Activated CD8-positive, alpha-beta memory T cell treated with anti-CD3 and anti-CD28 coated beads, Interleukin-2, amount 50 U/mL, for 24 hours (primary cell): ENCODE measurements around the gene GTF3A.

Experiments used
- DNase-seq: peaks from one replicate; pipeline ENCODE4 v3.0.0-alpha.2; 2020; ENCODE audit errors: extremely low read depth

GTF3A gene

DNA sequence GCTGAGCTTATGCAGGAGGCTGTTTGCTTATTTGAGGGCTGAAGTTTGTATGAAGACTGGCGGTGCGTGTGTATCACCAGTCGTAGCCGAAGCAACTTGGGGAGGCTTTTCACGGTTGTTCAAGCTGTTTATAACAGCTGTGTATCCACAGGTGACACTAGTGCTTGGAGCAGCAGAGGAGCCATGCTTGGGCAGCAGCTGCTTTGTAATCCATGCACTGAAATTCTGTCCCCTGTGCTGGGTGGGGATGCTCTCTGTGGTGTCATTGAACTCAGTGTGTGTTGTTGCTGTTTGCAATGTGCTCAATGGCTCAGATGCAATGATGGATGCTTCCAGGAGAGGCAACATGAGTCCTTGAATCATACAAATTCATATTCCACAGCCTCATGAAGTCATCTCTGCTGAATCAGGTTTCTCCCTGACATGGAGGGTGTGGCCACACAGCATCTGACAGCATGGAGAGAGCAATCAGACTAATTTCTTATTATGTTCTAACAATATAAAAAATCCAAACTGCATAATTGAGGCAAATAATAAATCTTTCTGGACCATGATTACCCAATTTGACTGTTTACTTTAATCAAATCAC is 18.8 kb upstream of the GTF3A start:
- no peak for DNase-seq

DNA sequence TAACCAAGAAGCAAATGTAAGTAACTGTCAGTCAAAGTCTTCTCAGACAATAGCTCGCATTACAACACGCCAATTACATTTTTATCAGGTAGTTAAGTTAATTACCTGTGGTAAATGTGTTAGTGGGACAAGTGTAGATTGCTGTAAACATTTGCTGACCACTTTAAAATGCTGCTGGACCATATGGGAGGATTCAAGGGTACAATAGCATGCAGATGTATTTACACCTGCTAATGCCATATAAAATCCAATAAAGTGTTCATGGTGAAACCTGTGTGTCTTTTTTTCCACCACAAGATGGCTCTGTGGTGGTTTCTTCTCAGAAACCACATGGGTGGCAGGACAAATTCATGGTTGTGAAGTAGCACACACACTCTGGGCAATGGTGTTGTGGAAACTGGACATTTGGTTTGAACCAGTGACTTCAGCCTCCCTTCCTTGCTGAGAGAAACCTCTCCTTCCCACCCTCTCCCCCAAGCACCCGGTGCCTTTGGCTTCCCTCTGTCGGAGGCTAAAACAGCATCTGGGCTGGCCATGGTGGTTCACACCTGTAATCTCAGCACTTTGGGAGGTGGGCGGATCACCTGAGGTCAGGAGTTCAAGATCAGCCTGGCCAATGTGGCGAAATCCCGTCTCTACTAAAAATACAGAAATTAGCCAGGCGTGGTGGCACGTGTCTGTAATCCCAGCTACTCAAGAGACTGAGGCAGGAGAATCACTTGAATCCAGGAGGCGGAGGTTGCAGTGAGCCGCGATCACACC is 18.1 kb upstream of the GTF3A start:
- DNase-seq, result no peak

DNA sequence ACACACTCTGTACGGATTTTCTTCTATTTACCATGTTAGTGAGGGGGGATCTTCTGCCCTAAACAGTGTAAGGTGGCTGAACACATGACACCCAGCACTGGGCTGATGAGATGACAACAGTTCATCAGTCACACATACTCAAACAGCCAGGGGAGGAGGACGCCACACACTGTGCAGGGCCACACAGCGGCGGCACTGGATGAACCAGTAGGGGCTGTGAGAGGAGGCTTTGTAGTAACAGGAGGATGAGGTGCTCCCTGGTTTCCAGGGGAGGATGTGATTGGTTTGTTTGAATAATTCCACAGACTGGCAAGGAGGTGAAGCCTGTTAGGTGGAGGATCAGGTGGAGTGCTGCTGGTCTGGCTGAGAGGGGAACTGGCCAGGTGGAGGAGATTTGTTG is 16.3 kb upstream of the GTF3A start:
- DNase-seq, result no peak

DNA sequence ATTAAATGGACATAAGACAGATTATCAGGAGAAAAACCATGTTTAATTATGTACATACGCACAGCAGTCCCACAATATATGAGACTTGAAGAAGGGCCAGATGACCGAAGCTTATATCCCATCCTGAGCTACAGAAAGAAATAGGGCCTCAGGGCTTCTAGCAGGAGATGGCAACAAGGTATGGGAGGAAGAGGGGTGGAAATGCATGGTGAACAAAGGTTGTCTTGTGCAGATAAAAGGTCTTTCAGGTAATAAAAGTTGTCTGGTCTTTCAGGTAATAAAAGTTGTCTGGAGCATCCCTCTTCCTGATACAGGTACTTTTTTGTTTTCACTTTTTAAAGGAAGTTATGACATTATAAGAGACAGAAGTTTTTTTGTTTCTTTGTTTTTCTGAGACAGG is 15.4 kb upstream of the GTF3A start:
- DNase-seq, result no peak

DNA sequence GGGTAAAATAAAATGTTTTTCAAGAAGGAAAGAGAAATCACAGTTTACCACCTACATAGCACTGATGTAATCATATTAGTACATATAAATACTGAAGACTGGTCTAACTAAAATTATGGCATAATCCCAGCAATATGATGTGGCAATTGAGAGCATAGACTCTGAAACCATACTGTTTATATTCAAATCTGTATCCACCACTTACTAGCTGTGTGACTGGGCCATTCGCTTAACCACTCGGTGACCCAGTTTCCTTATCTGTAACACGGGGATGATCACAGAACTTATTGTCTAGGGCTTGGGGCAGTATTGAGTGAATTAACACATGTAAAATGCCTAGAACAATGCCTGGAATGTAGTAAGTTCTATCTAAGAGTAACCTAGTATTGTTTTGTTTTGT is 13.1 kb upstream of the GTF3A start:
- DNase-seq, result no peak

DNA sequence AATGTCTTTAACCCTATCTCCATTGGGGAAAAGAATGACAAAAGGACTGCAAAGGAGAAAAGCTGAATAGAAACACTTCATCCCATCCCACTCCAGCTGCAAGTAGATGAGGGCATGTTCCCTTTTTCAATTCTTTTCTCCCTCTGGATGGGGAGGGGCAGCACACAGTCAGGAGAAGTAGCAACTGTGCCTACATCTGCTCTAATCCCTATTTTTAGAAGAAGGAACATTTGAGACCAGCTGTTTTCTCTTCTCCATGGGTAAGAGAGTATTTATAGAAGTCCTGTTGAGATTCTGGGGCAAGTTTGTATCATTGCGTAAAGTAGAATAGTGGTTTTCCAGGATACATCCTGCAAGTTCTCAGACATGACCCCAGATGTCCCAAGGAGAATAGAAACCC is 9.3 kb upstream of the GTF3A start:
- no peak for DNase-seq

DNA sequence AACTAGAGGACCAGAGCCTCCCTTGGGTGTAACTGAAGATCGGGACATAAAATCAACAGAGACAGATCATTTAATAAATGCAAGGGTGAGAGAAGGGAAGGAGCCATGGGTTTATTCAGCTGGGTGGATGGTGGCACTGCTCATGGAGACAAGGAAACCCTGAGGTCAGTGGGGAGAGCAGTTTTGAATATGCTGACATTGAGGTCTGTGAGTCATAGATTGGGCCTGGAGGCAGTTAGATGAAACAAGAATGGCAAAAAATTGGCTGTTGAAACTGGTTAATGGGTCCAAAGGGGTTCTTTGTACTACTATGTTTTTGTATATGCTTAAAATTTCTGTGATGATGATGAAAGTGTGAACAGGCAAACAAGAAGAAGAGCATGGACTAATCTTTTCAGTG is 5.1 kb upstream of the GTF3A start:
- no peak for DNase-seq

DNA sequence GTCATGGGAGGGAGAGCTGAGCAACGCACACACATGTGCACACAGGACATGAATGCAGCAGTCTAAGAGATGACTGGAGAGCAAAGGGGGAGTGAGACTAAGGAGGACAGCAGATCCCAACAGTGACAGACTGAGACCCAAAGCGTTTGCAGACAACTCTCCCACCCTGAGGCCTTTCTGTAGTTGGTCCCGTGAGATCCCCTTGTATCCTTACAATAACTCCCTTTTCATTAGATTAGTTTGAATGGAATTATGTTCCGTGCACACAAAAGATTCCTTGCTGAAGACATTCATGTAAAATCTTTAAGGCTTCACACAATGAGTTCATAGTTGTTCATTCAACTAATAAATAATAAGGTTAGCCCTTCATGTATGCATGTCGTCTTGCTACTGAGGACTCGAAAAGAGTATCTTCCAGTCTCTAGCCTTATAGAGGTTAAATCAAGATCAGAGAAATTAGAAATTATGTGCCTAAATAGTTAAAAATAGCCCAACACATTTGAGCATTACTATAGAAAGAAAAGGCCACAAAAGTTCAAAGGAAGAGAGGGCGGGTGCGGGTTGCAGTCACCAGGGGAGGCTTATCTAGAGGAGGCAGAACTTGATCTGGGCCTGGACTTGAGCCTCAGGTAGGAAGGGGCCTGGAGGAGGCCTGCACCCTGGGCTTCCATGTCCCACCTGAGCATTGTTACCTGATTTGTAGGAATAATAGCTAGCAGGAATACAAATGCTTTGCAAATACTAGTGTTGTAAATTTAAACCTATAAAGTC is 3.1 kb upstream of the GTF3A start:
- DNase-seq, result no peak

DNA sequence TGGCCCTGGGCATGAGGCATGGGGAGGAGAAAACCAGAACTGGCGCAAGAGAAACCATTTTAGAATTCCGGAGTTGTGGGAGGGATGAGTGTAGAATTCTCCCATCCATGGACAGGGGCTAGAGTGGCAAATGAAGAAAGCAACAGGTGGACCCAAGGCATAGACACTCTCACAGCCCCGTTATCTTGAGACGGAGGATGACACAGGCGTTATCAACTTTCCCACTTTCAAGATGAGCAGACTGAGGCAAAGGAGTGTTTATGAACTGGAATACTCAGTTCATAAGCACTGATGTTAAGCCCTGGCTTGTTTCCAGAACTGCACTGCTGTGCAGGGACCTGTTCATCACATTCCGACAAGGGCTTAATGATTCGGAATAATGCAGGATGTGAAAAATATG is 1.1 kb upstream of the GTF3A start:
- no peak for DNase-seq

DNA sequence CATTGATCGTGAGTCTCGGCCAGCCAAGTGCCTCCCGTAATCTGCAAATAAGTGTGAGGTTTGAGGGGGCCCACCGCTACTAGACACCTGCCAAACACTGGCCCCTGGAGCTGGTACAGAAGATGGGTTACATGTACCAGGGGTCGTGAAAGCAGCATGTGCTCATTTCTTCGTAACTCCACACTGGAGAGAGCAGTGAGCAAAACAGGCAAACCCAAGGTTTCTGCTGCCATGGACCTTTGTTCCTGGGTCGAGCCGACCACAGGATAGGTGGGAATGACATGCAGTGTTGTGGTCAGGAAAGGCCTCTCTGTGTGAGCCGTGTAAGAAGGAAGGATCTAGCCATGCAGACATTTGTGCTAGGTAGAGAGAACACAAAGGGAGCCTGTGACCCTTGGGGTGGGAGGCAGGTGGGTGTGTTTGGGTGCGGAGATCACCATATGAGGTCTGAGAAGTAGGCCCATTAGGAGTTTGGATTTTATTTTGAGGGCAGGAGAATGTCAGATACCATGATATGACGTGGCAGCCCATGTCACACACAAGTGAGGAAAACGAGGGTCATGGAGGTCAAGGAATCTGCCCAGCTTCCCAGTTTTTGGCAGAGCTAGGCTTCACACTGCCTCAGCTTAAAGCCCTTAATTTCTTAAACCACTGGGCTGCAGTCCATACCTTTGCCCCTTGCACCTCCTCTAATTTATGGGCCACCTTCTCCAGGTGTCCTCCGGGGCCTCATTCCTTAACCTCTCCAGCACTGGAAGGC is 919 bp downstream of the GTF3A start:
- no peak for DNase-seq

DNA sequence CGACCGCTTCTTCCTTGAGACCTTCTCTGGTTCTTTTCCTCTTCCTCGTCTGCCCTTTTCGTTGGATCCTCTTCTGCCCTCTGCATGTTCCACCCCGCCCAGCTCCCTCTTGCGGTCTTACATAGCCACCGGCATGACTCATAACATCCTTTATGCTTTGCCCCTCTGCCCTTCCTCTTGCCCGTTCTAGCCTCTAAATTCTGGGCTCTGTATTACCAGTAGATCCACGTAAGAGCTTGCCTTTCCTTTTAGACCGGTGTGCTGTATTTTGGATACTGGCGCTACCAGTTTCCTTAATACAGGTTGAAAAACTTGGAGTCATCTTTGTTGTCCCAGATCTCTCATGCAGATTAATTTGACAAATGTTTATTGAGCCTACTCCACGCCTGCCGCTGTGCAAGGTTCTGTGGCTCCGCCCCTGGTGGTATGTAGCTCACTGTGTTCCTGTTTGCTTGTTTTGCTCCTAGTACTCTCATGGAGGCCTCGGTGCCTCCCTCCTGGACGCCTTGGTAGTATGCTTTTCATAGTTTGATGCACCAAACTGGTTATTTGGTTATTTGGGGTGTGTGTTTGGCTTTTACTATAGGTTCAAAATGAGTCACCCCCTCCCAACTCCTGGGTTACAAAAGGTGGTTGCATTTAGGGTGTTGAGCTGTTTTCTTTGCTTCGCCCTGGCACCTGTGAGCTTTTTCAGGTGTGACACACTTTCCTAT is 1.7 kb downstream of the GTF3A start:
- no peak for DNase-seq

DNA sequence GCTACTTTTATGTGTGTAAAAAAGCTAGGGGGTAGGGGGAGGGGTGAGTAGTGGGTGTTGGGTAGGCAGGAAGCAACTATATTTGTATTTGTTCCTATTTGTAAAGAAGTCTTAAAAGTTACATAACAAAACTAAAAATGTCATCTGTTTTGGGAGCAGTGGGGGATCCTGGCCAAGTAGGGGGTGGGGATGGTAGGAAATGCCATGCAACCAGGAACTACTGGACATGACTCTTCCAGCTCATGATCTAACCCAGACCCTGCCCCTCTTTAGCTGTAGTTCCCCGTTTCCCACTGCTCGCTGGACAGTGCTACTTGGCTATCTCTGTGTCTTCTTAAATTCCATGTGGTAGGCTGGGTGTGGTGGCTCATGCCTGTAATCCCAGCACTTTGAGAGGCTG is 3.2 kb downstream of the GTF3A start:
- DNase-seq, result no peak

DNA sequence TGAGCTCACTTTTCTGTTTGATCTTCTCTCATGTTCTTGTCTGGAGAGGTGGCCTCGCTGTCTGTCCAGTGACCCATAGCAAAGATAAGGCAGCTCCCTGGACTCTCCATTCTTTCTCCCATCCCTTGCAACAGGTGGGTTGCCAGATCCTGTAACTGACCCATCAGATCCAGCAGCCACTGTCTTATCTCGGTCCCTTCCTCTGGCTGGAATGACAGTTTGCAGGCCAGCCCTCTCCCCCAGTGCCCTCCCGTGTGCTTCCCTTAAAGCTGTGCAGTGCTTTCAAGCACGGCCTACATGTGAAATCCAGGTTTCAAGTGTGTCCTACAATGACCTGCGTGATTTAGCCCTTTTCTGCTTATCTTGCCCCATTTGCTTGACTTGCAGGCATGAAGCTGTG is 3.7 kb downstream of the GTF3A start:
- DNase-seq, result no peak

DNA sequence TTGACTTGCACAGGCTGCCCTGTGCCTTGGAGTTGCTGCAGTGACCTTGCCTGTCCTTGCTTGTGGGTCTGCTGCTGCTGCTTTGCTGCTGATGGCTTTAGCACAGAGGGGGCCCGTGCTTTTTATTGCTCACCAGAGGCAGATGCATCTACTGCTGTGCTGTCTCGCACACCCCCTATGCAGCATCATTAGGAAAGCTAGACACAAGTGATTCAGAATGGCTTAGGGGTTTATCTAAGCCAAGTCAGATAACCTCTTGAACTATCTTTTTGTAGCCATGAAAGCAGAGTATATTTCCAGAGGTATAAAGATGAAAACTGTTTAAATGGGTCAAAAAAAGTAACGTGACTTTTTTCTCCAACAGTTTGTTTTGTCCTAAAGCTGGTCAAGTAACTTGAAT is 7.8 kb downstream of the GTF3A start:
- no peak for DNase-seq

DNA sequence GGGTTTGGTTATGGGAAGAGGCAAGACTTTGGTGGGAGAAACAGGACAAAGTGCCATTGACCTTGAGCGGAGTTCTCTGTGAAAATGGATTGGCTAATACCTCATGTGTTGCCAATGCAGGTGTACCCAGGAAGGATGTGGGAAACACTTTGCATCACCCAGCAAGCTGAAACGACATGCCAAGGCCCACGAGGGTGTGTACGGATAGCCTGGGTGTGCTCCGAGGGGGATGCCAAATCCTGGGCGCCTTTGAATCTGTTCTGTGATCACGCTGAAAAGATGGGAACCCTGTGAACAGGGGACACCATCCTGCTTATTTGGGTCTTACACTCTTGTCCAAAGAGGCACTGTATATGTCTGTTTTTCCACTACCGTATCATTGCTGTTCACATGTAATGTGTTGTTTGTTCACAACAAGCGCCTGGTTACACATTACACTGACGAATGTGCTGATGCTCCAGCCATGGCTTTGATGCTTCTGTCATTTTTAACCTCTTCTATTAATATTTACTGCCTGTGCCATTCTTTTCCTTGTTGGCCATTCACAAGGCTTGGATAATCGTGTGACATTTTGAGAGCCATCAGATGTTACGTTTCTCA is 8.3 kb downstream of the GTF3A start:
- DNase-seq, result no peak

DNA sequence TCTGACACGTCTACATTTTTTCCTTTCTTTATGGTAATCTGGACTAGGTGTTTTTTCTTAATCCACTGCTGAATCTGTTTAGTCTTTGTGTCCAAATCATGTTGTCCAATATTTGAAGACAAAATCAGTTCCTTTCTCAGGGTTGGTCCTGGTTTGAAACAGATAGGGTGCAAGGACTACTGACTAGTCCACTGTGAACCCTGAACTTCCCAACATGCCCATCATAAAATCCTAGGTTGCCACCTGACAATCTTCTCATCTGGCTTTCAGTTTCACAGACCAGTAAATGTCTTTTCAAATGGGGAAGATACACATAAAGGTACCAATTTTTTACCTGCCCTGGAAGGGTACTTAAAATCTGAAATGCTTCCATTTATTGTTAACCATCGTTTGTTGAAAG is 12.7 kb downstream of the GTF3A start:
- DNase-seq, result no peak

DNA sequence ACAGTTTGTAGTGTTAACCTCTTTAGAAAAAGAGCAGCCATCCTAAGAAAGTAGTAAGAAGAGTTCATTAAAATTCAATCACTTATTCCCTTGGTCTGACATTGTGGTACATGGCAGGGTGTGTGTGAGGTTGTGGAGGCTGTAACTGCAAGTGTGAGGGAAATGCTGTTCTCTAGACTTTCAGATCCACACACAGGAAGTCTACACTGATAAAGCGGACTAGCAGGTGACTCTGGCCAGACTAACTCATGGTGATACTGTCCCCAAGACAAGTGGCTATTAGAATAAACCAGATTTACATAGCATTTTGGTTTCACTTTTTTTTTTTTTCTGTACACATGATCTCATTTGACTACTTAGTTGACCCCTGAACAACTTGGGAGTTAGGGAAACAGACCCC is 16.0 kb downstream of the GTF3A start:
- no peak for DNase-seq

DNA sequence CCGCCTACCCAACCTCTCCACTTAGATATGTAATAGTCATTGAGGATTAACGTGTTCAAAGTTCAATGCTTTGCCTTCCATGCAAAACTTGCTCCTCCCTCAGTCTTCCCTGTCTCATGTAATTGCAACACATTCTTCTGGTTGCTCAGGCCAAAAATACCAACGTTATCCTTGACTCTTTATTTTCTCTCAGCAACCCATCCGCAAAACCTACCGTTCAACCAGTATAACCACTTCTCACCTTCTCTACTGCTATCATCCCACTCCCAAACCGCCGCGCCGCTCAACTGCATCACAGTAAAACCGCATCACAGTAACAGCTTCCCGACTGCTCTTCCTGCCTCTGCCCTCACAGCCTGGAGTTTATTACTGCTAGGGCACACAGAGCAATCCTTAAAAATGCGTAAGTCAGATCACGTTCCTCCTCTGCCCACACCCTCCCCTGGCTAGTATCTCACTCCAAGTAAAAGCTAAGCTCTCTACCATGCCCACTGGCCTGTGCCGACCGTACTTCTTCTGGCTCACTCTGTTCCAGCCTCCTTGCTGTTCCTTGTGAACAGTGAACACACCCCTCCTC is 17.7 kb downstream of the GTF3A start:
- no peak for DNase-seq

DNA sequence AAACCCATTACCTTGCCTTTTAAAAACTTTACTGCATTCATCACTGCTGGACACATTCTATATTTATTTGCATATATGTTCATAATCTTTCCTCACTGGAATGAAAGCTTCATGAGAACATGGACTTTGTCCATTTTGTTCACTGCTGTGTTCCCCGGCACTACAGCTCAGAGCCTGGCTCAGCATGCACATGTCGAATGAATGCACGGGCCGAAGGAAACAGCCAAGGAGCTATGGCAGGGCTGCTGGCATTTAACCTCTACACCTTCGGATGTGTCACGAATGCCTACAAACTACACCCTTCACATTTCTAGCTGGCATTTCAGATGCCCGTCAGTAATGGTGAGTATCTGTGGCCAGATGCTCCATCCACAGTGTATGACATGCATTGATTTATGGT is 18.4 kb downstream of the GTF3A start:
- no peak for DNase-seq

DNA sequence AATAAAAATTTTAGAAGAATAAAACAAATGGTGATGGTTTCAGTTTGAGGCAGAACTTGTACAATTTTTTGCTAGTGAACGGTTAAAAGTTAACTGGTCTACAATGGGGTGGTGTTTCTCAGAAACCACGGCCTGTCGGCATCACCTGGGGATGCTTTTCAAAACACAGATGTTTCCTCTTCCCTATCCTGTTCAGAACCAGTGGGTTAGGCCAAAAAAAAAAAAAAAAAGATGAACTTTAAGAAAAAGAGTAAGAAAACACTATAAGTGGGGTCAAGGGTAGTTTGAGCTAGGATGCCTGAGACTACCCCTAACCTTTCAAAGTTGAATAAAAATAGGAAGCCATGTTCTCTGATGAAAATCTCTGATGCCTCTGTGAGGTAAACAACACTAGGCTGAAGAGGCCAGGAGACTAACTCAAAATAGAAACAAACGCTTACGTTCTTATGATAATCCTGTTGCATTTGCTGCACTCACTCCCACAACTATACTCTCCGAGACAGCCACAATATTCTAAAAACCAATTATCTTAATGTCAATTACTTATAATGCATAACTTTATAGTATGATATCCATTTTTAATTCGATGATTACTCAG is 22.7 kb downstream of the GTF3A start:
- DNase-seq, result no peak

DNA sequence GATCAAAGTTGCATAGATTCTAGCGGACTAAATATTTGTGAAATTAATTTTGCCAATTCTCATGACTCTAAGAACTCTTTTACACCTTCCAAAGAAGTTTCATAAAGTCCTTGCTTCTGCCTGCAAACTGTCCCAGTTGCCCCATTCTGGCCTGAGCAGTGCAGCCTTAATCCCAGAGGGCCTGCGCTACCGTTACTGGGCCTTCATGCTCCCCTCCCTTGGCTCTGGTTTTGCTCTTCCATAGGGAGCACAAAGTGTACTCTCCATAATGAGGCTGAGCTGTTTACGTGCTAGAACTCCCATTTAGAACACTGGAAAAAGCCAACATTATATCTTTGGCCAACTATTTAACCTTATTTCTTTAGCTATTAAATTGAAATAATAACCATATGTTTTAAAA is 23.9 kb downstream of the GTF3A start:
- DNase-seq, result no peak
